Measurements from ENCODE around the gene CNGA4.

DNA sequence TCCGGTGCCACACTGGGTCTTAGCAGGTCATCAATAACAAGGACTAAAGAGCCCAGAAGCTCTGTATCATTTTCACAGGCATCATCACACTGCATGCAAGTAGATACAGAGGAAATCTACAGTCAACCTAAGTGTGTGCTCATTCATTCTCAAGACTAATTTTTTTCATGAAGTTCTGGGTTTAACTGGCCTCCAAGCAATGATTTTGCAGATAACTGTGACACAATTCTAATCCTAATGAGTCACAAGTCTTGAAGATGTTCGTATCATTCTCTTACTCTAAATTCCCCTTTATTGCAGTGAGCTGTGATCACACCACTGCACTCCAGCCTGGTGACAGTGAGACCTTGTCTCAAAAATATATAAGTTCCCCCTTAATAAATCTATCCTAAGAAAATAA lies 37.4 kb upstream of the CNGA4 start:
- TF ChIP-seq POLR2A (IDR thresholded peaks at IDR 0.05): no peak
- TF ChIP-seq, protein P1, sequence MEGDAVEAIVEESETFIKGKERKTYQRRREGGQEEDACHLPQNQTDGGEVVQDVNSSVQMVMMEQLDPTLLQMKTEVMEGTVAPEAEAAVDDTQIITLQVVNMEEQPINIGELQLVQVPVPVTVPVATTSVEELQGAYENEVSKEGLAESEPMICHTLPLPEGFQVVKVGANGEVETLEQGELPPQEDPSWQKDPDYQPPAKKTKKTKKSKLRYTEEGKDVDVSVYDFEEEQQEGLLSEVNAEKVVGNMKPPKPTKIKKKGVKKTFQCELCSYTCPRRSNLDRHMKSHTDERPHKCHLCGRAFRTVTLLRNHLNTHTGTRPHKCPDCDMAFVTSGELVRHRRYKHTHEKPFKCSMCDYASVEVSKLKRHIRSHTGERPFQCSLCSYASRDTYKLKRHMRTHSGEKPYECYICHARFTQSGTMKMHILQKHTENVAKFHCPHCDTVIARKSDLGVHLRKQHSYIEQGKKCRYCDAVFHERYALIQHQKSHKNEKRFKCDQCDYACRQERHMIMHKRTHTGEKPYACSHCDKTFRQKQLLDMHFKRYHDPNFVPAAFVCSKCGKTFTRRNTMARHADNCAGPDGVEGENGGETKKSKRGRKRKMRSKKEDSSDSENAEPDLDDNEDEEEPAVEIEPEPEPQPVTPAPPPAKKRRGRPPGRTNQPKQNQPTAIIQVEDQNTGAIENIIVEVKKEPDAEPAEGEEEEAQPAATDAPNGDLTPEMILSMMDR (IDR thresholded peaks at IDR 0.05): no peak

All from uterus (tissue), 2 donors.